Cerebellar nuclear complex (tissue), 1 donor: Measurements from ENCODE around the gene YWHAQ.

Experiments used
- DNase-seq, 2 experiments: peaks; one replicate each; lab custom pipeline; 2025; lab: John Stamatoyannopoulos, UW

The YWHAQ gene

DNA sequence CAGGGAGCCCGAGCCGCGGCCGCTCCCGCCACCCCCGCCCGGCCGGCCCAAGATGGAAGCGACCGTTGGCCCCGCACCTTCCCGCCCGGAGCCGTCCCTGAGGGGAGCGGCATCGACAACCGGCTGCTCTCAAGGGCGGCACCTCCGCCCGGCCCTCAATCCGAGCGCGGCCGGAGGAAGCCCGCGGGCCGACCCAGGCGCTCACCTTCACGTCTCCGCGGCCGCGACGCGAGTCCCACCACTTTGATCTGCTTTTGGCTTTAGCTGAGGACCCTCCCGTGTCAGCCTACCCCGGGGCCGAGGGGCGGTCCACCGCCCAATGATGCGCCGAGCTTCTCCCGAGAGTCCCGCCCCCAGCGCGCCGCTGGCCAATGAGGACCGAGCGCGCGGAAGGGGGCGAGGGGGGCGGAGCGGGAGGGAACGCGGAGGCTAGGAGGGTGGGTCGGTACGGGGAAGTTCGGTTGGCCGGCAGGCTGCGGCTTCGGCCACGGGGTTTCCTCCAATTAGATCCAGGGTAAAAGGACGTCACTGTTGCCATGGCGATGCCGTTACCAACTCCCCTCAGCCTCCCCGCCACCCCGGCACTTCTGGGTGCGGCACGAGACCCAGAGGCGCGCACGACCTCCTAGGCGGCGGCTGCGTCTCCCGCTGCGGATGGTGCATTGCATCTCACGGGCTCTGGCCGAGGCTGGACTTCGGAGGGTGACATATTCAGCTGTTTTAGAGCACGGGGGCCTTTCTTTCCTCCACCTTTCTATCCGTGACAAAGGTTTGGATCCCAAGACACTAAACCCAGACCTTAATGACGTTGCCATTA, at the start of gene YWHAQ:
Gene YWHAQ, minus strand, starts transcription at position 262 of the 817 bp plus-strand sequence. CDS start 545 bp downstream, outside the sequence.
- peak; percentile 96 to 98 for DNase-seq

- DNase-seq: no peak
These were observed 49.3 kb upstream of the YWHAQ start for GRCh38 chr2:9680082-9680481.

- no peak for DNase-seq
These were observed 48.4 kb upstream of the YWHAQ start for GRCh38 chr2:9679218-9679617.

DNA sequence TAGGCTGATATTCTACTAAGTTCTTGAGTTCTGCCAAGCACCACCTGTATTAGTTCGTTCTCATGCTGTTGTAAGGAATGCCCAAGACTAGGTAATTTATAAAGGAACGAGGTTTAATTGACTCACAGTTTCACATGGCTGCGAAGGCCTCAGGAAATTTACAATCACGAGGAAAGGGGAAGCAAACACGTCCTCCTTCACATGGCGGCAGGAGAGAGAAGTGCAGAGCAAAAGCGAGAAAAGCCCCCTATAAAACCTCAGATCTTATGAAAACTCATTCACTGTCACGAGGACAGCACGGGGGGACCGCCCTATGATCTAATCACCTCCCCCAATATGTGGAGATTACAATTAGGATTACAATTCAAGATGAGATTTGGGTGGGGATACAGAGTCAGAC, 47.7 kb upstream of the YWHAQ start:
- no peak for DNase-seq

DNA sequence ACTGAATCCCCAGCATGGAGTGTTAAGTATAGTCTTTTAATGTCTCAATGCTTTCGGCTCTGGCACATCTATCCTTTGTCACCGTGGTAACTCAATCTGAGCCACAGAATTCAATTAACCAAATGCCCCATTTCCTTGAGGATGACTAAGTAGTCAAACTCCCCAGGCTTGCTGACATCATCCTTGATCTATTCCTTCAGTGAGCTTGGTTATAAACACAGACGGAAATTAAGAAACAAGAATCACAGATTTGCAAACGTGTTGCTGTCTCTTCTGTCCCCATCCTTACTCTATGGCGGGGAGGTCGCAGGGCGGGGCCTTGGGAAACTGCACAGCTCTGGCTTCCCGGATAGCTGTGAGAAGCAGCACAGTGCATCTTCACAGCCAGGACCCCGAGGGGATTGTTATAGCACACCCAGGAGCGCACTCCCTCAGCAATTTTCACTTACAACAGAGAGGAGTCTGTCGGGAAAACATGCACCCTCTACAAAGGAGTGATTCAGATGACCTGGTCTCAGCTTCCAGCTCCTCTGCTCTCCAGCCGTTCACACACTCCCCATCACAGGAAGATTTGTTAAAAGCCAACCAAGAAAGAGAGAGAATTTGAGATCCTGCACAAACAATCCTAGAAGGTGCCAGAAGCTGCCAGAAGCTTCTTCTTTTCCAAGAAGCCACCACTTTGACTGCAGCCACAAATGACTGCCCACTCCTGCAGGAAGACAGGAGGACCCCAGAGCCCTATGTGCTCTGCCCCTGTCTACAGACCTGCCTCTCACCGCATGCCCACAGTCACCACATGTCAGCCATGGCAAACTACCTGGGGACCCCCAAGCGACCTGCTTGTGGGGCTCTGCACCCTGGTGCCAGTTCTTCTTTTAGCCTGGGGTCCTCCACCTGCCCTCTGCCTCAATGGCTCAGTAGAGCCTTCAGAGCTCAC, 44.9 kb upstream of the YWHAQ start:
- DNase-seq: peak in 1 of 2 experiments; percentile 5

GRCh38 chr2:9674891-9675414, 44.2 kb upstream of the YWHAQ start:
- no peak for DNase-seq

GRCh38 chr2:9673914-9674481, 43.2 kb upstream of the YWHAQ start:
- DNase-seq: no peak

DNA sequence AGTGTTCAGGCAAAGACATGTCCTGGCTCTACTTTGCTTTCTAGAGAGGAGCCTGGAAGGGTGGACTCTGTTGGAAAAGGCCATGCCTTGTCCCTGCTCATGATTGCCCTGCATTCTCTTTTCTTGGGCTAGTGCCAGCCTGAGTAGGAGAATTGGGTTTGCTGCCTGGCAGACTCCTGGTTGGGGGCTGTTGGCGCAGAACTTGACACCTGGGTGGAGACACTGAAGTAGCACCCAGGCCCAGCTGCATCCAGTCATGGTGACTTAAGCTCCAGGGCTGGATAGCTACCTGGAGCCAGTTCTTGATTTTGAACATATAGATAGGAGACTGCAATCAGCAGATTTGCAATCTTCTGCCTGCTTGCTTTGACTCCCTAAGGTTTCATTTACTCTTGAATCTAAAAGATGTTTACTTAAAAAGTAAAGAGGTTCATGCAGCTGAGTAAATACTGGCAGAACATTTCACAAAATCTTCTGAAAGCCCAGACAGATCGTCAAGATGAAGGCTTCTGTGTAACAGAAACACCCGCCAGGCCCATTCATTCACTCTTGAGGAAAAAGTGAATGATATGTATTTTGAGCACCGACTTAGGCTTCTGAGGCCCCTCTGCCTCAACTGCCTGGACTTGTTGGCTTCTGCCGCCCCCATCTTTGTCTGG, 38.0 kb upstream of the YWHAQ start:
- no peak for DNase-seq

DNA sequence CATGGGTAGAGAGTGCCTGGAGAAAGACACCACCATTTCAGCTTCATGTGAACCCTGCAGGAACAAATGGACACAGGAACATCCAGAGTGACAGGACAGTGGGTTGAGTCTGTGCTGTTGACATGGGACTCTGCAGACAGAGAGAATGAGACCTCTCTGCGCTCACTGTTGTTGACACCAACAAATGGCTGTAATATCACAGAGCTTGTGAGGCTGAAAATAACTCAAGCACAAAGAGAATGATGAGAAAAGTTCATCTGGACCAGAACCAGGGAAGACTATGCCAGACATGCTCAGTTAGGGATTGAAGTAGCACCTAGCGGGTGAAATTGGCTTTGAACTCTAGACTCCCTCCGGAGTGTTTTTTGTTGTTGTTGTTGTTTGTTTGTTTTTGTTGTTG, 37.0 kb upstream of the YWHAQ start:
- no peak for DNase-seq

DNA sequence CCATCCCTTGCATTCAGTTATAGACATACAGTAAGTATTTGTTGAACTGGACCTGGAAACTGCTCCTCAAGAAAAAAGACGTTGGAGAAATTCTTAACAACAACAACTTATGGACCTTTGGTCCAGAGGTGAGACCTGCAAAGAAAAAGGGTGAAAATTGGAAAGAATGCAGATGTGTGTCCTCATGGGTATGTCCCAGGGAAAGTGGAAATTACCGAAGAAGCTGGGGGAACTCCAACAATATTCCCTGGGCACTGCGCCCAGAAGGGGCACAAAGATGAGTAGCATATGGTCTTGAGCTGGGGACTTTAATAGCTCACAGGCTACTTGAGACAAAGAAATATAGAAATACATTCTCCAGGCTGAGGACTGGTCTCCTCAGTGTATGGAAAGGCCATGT, 35.5 kb upstream of the YWHAQ start:
- no peak for DNase-seq

GRCh38 chr2:9665898-9666297, 35.1 kb upstream of the YWHAQ start:
- no peak for DNase-seq

- DNase-seq: no peak
These were observed 33.6 kb upstream of the YWHAQ start for GRCh38 chr2:9664365-9664764.

DNA sequence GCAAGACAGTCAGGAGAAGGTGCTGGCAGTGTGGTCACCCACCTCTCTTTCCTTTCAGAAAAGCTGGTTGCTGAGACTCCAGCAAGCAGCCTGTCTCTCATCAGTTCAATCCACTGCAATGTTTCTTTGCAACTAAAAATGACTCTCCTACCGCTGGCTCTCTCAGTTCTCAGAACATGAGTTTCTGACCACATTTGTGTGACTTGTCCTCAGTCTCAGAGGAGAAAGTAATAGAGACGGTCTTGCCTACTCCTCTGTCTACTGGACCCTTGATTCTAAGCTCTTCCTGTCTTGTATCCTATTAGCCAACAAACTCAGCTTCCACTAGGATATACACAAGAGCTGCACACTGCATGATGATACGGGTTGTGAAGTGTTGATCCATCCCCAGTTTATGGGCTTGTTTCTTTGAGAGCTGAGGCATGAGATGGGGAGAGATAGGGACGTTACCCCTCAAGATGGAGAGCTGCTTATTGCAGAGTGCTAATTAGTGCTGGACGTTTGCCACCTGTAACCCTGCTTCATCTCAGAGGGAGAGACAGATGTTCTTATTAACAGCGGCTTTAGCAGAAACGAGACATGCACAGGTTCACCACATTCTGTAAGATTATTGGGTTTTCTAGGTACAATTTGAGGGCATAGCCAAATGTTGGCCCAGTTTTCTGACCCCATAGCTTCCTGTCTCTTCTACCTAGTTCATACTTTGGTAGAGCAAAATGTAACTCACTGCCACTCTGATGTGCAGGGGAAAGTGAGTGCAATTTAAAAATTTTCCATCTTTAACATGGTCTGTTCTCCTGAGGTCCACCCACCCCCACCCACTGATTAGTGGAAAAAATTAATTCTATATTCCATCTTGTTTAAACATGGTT, 32.4 kb upstream of the YWHAQ start:
- no peak for DNase-seq

- no peak for DNase-seq
These were observed 30.5 kb upstream of the YWHAQ start for GRCh38 chr2:9661261-9661660.

DNA sequence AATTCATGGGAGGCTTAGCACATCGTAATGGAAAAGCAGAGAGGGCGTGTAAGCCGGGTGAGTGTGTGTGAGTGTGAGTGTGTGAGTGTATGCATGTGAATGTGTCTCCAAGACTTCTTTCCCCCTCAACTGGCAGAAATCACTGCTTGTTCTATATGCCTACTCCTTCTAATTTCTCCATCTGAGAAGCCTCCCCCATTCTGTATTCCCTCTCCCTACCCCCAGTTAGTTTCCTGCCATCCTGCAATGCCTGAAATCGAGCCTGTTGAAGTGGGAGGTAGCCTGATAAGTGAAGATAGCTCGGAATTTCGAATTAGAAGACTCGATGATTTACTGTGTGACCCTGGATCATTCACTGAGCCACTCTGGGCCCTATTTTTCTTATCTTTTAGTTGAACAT, 30.0 kb upstream of the YWHAQ start:
- no peak for DNase-seq

DNA sequence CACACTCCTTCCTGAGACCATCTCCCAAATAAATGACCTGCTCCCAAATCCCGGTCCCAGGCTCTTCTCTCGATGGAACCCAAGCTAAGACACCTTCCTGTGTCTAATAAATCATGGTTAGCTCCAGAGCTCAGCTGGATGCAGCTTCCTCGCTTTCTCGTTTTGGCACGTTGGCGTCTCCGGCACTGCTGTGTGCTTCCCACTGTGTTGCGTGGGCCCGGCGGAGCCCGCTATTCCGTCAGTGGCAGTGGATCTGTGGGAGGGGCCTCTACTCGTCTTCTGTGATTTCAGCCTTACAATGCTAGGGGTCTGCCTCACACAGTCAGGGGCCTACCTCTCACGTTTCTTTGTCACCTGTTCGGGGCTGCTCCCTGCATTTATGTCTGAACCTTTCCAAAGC, 29.4 kb upstream of the YWHAQ start:
- DNase-seq: no peak

GRCh38 chr2:9658972-9659371, 28.2 kb upstream of the YWHAQ start:
- DNase-seq: no peak

- no peak for DNase-seq
These were observed 26.9 kb upstream of the YWHAQ start for GRCh38 chr2:9657731-9658130.

- no peak for DNase-seq
These were observed 26.3 kb upstream of the YWHAQ start for GRCh38 chr2:9657083-9657482.

DNA sequence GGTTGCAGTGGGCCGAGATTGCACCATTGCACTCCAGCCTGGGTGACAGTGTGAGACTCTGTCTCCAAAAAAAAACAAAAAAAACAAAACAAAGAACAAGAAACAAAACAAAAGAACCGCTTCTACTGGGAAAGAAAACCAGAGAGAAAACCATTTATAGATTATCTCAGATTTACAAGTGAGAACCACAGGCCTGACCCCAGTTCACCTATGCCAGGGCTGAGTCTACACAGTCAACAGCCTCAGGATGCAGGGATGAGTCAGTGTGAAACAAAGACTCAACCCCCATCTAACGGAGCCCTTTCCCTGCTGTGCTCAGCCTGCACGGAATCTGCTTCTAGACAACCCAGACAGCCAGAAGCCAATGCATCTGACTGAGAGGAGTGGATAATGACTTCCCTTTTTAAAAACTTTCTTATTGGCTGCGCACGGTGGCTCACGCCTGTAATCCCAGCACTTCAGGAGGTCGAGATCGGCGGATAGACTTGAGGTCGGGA, 25.5 kb upstream of the YWHAQ start:
- no peak for DNase-seq
